NCI-H1436 (cell line): ENCODE results near the gene DAPK2.
A peak's percentile ranks its signal among the peaks of the same experiment; 100 is the strongest.
"Not testable (repeated sequence)": the region's sequence is repeated elsewhere in the genome, so short reads cannot be mapped to it uniquely, and the experiment has no call there.

Experiments used
- DNase-seq: peaks from one replicate; lab custom pipeline; 2025; lab: John Stamatoyannopoulos, UW

DAPK2 gene

DNA sequence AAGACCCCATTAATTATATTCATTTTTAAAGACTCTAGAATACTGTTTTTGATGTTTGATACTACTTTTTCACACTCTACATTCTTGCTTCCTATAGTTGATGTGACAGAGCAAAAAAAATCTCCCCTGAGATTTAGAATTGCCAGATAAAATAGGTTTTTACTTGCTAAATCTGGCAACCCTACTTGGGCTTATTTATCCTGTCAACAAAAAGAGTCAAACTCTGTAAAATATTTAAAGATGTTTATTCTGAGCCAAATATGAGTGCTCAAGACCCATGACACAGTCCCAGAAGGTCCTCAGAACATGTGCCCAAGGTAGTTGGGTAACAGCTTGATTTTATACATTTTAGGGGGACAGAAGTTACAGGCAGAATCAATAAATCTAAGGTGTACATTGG is 72.3 kb downstream of the DAPK2 start:
- no peak for DNase-seq

GRCh38 chr15:63973212-63974009 is 72.9 kb downstream of the DAPK2 start:
- DNase-seq = no peak

DNA sequence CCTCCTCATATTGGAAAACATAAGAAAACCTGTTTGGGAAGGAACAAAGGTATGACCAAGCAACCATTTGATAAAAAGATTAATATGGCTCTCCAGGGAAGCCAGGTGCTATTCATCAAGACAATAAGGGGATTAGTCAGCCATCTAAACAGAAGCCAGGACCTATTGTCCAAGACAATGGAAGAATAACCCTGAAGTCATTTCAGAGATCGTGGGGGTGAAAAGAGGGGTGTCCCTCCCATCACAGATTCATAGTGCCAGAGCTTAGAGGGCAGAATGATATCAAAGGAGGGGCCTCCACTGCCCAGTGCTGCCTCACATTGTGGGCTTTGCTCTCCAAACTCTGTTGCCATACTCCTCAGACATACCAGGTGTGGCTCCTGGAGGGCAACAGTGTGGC is 73.5 kb downstream of the DAPK2 start:
- no peak for DNase-seq

DNA sequence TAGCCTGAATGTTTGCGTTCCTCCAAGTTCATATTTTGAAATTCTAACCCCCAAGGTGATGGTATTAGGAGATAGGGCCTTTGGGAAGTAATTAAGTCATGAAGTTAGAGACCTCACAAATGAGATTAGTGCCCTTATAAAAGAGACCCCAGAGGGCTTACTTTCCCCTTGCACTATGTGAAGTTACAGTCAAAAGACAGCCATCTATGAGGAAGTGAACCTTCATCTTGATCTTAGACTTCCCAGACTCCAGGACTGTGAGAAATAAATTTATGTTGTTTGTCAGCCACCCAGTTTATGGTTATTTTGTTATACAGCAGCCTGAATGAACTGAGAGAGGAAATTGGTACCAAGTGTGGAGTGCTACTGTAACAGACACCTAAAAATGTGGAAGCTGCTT is 74.4 kb downstream of the DAPK2 start:
- DNase-seq = no peak

- no peak for DNase-seq
These were observed 74.9 kb downstream of the DAPK2 start for GRCh38 chr15:63971427-63971805.

- DNase-seq = no peak
These were observed 75.5 kb downstream of the DAPK2 start for GRCh38 chr15:63970621-63971426.

- DNase-seq = no peak
These were observed 76.4 kb downstream of the DAPK2 start for GRCh38 chr15:63969652-63970421.

GRCh38 chr15:63968700-63969099 is 77.6 kb downstream of the DAPK2 start:
- DNase-seq = no peak

DNA sequence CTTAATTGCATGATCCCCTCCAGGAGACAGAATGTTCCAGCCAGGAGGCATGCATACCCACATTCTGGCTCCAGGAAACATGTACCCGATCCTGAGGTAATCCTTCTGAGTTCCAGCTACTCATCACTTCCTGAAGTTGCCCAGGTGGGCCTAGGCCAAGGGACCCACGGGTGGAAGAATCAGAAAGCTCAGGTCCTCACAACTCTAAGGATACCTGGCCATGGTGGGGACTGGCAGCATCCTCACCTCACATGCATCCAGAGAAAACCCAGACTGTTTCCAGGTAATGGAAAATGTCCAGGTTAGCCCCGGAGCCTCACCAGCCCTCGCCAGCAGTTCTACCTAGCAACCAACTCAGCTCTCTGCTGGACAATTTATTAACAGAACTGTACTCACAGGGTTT is 78.2 kb downstream of the DAPK2 start:
- DNase-seq = no peak

DNA sequence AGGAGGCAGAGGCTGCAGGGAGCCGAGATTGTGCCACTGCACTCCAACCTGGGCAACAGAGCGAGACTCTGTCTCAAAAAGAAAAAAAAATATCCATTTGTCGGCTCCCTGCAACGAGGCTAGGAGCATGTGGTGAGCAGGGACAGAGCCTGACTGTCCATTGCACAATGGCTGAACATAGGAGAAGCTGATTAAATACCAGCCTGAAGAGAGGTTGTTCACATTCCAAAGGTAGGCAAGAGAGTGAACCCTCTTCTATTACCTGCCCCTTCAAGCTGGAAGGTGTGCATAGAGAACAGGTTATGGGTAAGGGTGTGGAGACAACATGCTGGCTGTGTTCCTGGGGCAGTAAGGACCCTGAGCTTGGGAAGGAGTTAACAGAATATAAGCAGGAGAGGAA is 78.7 kb downstream of the DAPK2 start:
- DNase-seq = no peak

- DNase-seq = not testable (repeated sequence)
These were observed 83.2 kb downstream of the DAPK2 start for GRCh38 chr15:63962947-63963721.

GRCh38 chr15:63953524-63953923 is 92.8 kb downstream of the DAPK2 start:
- DNase-seq = no peak

GRCh38 chr15:63950911-63951481 is 95.3 kb downstream of the DAPK2 start:
- DNase-seq = no peak

DNA sequence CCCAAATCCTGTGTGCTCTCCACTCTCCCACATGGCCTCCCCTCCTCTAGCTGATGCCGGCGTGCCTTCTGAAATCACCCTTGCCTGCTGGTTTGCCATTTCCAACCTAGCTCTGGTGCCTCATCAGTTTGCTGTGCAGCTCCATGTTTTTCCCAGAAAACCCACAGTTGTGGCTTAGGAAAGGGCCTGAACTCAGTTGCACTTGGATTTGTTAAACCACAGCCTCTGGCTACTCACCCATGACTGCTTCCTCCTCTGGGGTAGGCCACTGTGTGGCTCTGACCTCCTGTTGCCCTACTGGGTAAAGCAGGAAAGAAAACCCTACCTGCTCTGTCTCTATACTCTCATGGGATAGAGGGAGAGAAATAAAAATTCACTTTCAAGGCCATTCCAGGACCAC is 97.3 kb downstream of the DAPK2 start:
- no peak for DNase-seq

DNA sequence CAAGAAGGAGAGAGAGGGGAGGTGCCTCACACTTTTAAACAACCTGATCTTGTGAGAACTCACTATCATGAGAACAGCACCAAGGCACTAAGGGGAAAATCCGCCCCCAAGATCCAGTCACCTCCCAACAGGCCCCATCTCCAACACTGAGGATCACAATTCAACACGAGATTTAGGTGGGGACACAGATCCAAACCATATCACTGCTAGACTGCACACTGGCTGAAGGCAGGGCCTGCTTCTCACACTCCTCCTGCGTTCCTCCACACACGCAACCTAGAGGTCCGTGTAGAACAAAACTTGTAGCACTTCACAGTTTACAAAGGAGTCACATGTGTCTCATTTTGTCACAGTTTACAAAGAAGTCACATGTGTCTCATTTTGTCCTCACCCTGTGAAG is 97.8 kb downstream of the DAPK2 start:
- no peak for DNase-seq

DNA sequence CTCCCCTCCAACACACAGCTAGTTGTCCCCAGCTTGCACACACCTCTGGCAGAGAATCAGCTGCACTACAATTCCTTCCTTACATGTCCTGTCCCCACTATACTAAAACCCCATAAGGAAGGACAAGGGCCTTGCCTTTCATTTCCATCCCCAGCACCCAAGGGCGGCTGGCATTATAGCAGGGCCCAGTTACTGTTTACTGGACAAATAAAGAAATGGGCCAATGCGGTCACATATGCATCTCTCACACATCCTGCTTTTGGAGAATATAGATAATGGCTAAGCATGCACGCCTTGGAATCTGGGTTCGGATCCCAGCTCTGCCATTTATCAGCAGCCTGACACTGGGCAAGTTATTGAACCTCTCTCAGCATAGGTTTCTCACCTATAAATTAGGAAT is 99.1 kb downstream of the DAPK2 start:
- DNase-seq = no peak

- DNase-seq = no peak
These were observed 99.7 kb downstream of the DAPK2 start for GRCh38 chr15:63946524-63947065.

- DNase-seq = no peak
These were observed 100.4 kb downstream of the DAPK2 start for GRCh38 chr15:63945838-63946298.

DNA sequence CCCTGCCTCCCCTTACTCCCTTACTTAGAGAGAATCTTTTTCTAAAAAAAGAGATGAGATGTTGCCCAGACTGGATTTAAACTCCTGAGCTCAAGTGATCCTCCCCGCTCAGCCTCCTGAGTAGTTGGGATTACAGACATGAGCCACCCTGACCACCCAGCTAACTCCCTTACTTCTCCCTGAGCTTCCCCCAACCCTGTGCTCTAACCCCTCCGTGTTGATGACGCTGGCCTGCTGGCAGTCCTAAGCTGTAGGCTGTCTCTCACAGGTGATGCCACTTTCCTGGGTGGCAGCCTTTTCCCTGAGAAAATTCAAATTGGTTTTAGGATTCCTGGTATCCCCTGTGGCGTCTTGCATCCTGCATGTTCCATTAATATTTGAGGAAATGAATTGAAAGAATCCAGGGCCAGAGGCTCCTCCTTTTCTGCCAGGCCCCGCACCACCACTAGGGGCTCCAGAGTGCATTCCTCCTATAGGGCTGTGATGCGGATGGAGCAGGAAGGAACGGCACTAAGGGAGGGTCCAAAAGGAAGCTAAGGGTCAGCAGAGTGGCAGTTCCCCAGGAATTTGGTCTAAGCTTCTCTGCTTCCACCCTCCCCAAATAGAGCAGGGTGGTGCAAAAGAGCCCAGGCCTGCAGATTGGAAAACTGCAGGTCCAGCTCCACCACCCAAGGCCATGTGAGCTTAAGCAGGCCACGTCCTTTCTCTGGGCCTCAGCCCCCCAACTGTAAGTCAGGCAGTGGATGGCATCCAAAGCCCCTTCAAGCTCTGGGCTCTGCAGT is 101.1 kb downstream of the DAPK2 start:
- DNase-seq = peak; percentile 51

DNA sequence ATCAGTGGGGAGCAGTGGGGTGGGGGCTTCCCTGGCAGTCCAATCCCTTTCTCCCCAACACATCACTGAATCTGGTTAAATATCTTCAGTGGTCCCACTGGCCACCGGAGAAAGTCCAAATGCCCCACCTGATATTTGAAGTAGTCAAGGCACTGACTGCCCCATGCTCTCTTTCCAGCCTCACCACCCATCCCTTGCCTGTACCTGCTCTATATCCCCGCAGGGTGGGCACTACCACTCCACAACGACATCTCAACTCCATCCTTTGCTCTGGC is 101.7 kb downstream of the DAPK2 start:
- DNase-seq = no peak
